Measurements from ENCODE around the gene VCAM1.
"Not testable (repeated sequence)": the region's sequence is repeated elsewhere in the genome, so short reads cannot be mapped to it uniquely, and the experiment has no call there.

The VCAM1 gene

GRCh38 chr1:100719490-100719889 lies at the start of gene VCAM1:
VCAM1 (plus strand) TSS chr1:100719742; CDS start chr1:100719861, 119 bp downstream.
- DNase-seq: no peak

GRCh38 chr1:100670083-100670482 lies 49.5 kb upstream of the VCAM1 start:
- no peak for DNase-seq

GRCh38 chr1:100671601-100672000 lies 47.9 kb upstream of the VCAM1 start:
- DNase-seq: no peak

- no peak for DNase-seq
Measured at GRCh38 chr1:100683448-100684349, 35.8 kb upstream of the VCAM1 start.

- DNase-seq: no peak
Measured at GRCh38 chr1:100699744-100700143, 19.8 kb upstream of the VCAM1 start.

- DNase-seq: no peak
Measured at GRCh38 chr1:100700586-100700985, 19.0 kb upstream of the VCAM1 start.

- no peak for DNase-seq
Measured at GRCh38 chr1:100703052-100703451, 16.5 kb upstream of the VCAM1 start.

- no peak for DNase-seq
Measured at GRCh38 chr1:100703716-100704115, 15.8 kb upstream of the VCAM1 start.

GRCh38 chr1:100704473-100704872 lies 15.1 kb upstream of the VCAM1 start:
- DNase-seq: no peak

- DNase-seq: no peak
Measured at GRCh38 chr1:100706296-100706695, 13.2 kb upstream of the VCAM1 start.

GRCh38 chr1:100706856-100707255 lies 12.7 kb upstream of the VCAM1 start:
- no peak for DNase-seq

- no peak for DNase-seq
Measured at GRCh38 chr1:100708476-100709062, 11.0 kb upstream of the VCAM1 start.

GRCh38 chr1:100710906-100711682 lies 8.4 kb upstream of the VCAM1 start:
- DNase-seq: no peak

- not testable (repeated sequence) for DNase-seq
Measured at GRCh38 chr1:100713027-100713426, 6.5 kb upstream of the VCAM1 start.

- DNase-seq: no peak
Measured at GRCh38 chr1:100713626-100714025, 5.9 kb upstream of the VCAM1 start.

- no peak for DNase-seq
Measured at GRCh38 chr1:100714599-100714998, 4.9 kb upstream of the VCAM1 start.

- DNase-seq: no peak
Measured at GRCh38 chr1:100717218-100717617, 2.3 kb upstream of the VCAM1 start.

- DNase-seq: no peak
Measured at GRCh38 chr1:100718581-100718980, 961 bp upstream of the VCAM1 start.

GRCh38 chr1:100720101-100720500 lies 559 bp downstream of the VCAM1 start:
- DNase-seq: no peak

- no peak for DNase-seq
Measured at GRCh38 chr1:100720751-100721150, 1.2 kb downstream of the VCAM1 start.

GRCh38 chr1:100721526-100722207 lies 2.1 kb downstream of the VCAM1 start:
- DNase-seq: no peak

GRCh38 chr1:100722221-100722620 lies 2.7 kb downstream of the VCAM1 start:
- no peak for DNase-seq

GRCh38 chr1:100724281-100724680 lies 4.7 kb downstream of the VCAM1 start:
- no peak for DNase-seq
